Fibroblast of skin of abdomen (primary cell): ENCODE results near the gene SWI5.
"Not testable (repeated sequence)": the region's sequence is repeated elsewhere in the genome, so short reads cannot be mapped to it uniquely, and the experiment has no call there.

Experiments
- DNase-seq: peaks from one replicate; pipeline ENCODE4 v3.0.0-alpha.2; 2013

The SWI5 gene

DNA sequence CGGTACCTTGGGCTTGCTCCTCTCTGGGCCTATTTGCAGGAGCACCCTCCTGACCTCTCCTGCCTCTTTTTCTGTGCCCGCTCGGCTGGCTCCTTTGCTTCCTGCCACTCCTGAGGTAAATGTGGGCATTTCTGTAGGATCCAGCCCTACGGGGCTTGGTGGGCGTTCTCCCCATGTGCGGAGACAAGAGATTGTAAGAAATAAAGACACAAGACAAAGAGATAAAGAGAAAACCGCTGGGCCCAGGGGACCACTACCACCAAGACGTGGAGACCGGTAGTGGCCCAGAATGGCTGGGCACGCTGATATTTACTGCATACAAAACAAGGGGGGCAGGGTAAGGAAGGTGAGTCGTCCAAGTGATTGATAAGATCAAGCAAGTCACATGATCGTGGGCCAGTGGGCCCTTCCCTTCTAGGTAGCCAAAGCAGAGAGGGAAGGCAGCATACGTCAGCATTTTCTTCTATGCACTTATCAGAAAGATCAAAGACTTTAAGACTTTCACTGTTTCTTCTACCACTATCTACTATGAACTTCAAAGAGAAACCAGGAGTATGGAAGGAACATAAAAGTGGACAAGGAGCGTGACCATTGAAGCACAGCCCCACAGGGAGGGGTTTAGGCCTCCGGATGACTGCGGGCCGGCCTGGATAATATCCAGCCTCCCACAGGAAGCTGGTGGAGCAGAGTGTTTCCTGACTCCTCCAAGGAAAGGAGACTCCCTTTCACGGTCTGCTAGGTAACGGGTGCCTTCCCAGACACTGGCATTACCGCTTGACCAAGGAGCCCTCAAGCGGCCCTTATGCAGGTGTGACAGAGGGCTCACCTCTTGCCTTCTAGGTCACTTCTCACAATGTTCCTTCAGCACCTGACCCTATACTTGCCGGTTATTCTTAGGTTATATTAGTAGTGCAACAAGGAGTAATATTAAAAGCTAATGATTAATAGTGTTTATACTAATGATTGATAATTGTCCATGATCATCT lies 3.3 kb downstream of the SWI5 start:
- not testable (repeated sequence) for DNase-seq

DNA sequence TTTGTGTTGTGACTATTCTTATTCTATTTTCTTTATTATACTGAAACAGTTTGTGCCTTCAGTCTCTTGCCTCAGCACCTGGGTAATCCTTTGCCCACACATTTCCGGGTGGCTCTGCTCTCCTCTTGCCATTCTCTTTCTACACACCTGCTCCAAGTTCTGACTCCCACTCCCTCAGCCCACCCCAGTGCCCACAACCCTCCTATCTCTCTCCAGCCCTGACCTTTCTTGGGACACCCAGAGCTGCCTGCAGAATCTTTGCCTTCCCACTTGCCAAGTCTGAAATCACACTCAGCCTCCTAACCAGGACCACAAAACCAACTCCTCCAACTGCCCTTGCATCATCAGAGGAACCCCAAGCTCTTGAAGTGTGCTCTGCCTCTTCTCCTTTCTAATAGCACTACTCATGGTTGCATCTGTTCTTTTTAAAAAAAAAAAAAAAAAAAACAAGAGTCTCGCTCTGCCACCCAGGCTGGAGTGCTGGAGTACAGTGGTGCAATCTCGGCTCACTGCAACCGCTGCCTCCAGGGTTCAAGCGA lies 4.1 kb downstream of the SWI5 start:
- no peak for DNase-seq

DNA sequence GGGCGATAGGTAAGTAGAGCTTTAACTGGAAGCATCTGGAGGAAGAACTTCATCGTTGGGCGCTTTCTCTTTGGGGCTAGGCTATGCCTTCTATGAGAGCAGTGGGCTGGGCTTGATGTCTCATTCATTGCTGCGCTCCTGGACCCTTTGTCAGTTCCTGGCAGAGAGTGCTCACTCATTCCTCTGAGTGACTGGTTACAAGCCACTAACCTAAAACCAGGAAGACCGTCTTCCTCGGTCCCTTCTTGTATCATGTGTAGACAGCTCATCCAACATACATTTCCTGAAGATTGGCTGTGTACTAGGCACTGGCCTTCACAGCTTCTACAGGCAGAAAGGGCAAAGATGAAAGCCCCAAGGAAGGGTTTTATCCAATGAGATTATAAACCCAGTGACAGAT lies 6.4 kb downstream of the SWI5 start:
- peak; percentile 80 for DNase-seq

DNA sequence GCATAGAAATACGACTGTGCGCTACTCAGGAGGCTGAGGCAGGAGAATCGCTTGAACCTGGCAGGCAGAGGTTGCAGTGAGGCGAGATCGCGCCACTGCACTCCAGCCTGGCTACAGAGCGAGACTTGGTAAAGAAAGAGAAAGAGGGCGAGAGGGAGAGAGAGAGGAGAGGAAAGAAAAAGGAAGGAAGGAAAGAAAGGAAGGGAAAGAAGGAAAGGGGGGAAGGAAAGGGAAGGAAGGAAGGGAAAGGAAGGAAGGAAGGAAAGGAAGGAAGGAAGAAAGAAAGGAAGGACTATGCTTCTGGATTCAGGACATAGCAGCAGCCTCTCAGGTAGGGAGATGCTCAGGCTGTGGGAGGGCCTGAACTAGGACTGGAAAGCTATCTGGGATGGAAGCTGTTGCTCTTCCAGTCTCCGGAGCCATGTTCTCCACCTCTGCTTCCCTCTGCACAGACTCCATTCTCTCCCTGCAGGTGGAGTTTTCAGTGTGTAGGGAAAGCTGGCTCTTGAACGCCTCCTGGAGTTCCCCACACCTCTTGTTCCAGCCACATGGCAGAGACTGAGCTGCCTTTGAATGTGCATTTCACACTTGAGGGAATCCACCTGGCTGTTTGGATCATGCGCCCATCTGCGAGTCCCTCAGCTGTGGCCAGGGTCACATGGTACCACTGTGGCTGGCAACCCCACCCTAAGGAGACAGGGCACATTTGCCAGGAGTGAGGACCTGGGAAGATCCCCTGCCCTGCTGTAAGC lies 9.1 kb downstream of the SWI5 start:
- DNase-seq, result no peak

DNA sequence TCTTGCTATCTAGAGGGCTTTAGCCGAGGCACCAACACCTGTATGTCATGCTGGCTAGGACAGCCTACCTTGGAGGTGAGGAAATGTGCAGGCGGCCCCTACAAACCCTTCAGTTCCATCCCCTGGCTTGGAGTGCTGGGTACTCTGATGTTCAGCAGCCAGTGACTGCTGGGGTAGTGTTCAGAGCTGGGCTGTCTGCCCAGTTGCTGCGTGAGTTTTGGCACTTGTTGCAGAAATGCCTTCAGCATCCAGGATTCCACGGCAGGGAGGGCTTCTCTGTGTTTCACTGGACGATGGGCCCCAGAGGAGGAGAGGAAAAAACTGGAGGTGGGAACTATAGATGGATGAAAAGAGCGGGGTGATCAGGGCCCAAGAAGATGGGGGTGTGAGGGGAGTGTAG lies 10.4 kb downstream of the SWI5 start:
- DNase-seq, result peak; percentile 24

DNA sequence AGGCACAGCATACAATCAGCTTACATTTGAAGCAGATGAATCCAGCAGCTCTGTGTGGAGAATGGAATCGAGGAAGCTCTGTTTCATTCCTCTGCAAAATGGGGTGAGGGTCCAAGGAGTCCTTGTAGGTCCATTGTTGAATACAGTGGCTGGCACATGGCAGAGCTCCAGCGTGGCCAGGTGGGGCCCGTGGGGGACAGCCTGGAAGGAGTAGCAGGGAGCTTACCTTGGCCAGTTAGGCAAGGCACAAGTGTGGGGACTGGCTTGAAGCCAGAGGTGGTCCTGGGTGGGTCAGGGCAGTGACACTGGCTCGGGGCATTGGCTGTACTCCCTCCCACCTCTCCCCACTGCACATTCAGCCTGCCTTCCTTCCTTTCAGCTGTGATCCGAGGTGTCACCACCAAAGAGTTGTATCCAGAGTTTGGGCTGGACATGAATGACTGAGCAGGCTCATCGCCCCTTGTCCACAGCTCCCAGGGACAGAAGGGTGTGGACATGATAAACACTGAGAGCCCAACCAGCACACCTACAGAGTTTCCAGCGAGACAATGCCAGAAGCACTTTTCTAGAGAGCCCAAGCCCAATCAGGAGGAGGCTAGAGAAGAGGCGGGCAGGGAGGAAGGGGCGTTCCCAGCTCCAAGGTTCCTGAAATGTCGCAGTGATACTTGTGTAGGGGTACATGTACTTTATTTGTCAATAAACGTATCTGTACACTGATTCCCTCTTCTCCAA lies 12.4 kb downstream of the SWI5 start:
- no peak for DNase-seq

DNA sequence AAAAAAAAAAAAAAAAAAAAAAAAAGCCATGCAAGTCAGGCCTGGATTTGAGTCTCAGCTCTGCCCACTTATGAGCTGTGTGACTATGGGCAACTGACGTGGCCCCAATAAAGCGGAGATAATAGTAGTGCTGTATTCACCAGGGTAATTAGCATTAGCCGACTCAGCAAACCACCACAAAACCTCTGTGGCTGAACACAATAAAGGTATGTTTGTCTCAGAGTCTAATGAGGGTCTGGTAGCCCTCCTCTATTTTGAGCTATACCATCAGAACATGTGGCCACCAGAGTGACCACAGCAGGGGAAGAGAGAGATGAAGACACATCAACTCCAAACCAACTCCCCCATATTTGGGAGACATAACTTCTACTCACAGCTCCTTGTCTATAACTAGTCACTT lies 15.9 kb downstream of the SWI5 start:
- DNase-seq, result no peak

DNA sequence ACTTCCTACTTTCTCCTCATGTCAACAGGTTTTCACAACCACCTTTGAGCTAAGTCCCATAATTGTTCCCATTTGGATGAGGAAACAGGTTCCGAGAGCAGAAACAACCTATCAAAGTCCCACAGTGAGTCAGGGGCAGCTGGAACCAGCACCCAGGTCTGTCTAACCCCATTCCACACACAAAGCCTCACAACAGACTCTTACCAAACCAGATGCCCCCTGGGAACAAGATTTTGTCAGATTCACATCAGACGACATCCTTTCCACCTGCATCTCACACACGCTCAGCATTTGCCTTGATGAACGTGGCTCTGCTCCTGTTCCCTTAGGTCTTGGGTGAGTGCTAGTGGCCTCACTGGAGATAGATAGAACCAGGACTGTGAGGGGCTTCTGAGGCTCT lies 17.0 kb downstream of the SWI5 start:
- no peak for DNase-seq

DNA sequence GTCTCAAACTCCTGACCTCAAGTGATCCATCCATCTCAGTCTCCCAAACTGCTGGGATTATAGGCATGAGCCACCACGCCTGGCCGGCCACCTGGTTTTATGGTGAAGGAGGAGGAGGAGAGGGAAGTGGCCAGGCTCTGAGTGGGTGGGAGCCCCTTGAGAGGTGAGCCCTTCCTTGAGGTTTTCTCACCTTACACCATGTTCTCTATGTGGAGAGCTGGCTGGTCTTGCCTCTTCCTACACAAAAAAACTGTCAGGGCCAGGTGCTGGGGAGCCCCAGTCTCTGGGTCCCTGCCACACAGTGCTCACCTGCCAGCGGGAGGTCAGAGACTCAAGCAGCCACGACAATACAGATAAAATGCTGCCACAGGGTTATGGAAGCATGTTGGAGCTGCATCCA lies 18.1 kb downstream of the SWI5 start:
- no peak for DNase-seq

DNA sequence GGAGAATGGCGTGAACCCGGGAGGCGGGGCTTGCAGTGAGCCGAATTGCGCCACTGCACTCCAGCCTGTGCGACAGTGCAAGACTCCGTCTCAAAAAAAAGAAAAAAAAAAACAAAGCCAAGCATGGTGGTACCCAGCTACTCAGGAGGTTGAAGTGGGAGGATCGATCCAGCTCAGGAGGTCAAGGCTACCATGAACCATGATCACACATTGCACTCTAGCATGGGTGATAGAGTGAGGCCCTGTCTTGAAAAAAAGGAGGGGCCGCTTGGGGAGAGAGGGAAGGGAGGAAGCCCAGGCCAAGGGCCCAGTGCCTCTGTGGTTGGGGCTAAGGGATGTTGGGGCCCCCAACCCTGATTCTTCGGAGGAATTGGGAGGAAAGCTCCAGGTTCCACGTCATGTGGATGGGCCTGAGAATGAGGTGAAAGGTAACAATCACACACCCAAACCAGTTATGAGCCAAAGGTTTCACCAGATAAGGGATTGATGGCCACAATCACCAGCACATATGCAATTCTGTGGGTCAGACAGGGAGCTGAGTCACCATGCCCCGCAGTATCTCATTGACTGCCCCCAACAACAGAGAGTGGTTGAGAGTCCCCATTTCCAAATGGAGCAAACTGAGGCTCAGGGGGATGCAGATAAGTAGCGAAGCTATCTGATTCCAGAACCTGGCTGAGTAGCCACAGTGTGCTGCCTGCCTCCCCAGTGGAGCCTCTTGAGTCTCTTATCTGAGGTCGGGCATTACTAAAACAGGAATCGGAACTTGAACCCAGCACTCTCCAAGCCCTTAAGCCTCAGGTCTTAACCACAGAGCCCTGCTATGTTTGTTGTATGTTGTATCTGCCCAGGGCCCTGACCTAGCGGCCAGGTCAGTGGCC lies 20.5 kb downstream of the SWI5 start:
- DNase-seq, result no peak

DNA sequence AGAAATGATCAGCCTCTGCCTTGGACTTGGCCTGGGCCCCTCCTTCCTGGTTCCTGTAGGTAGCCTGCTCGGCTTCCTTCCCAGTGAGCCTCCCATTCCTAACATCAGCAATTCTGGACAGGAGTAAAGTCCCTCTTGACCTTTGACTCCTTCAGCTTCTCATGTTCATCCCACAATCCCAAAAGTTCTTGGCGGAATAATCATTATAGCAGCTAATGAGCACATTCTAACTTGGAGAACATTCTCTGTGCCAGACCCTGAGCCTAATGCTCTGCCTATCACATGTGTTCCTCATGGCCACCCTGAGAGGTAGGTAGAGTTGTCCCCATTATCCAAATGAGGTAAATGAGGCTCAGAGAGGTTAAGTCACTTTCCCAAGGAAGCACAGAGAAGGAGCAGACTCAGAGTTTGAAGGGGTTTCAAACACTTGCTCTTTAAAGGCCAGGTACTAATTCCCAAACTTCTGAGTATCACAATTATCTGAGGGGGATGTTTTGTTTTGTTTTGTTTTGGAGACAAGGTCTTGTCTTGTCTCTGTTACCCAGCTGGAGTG lies 21.2 kb downstream of the SWI5 start:
- DNase-seq, result no peak

DNA sequence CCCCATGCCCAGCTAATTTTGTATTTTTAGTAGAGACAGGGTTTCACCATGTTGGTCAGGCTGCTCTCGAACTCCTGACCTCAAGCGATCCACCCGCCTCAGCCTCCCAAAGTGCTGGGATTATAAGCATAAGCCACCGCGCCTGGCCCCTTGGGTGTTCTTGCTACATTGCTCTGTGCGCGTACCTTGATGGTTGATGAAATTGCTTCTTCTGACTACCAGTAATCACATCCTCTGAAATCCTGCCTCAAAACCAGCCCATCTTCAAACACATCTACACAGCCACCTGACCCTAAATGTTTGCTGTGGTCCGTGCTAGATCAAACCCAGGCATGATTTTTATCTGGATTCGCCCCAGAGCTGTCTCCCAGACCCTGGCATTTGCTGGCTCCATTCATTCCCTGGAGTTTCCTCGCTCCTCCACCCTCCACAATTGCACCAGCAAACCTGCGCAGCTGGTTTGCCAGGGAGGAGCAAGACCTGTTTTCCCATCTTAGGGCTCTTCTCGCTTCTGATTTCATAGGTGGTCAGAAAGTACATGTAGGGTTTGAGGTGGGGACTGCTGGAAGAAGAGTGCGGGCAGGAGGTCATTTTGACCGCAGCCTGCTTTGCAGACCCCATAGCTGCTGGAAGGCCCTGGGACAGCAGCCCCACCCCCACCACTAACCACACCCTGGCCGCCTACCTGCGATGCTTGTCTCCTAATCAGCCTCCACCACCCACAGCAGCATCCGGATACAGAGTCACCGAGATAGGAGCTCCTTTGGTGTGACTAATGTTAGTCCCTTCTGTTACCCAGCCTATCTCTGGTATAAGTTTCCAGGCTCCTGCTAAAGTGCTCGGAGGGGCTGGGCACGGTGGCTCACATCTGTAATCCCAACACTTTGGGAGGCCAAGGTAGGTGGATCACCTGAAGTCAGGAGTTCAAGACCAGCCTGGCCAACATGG lies 22.7 kb downstream of the SWI5 start:
- DNase-seq, result no peak

DNA sequence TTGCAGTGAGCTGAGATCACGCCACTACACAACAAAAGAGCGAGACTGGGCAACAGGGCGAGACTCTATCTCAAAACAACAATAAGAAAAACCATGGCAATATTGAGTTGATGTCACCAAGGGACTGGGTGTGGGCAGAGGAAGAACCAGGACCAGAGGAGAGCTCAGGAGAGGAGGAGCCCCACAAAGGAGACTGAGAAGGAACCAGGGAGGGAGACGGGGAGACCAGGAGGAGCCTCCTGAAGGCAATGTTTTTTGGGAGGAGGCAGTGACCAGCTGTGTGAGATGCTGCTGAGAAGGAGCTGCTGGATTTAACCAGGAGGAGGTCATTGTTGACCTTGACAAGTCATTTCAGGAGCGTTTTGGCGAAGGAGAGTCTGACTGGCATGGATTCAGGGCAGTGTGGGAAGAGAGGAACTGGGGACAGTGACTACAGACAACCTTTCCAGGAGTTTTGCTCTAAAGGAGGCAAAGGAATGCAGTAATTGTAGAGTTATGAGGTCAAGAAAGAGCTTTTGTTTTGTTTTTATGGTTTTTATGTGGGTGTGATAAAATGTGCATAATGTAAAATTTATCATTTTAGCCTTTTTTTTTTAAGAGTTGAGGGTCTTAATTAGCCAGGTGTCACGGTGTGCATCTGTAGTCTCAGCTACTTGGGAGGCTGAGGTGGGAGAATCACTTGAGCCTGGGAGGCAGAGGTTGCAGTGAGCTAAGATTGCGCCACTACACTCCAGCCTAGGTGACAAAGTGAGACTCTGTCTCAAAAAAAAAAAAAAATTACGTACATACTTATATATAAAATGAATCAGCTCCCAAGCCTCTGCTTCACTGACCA lies 28.3 kb downstream of the SWI5 start:
- no peak for DNase-seq

DNA sequence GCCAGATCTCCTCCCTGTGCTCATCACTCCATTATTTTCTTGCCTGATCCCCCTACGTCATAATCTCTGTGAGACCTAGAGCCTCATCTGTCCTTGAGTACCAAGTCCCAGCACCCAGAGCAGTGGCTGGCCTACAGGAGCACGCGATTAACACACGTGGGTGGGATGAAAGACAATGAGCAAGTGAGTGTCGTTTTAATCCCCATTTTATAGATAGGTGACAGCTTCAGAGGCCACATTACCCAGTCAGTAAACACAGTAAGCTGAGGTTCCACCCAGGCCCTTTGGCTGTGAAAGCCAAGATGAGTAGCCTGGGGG lies 28.9 kb downstream of the SWI5 start:
- no peak for DNase-seq

DNA sequence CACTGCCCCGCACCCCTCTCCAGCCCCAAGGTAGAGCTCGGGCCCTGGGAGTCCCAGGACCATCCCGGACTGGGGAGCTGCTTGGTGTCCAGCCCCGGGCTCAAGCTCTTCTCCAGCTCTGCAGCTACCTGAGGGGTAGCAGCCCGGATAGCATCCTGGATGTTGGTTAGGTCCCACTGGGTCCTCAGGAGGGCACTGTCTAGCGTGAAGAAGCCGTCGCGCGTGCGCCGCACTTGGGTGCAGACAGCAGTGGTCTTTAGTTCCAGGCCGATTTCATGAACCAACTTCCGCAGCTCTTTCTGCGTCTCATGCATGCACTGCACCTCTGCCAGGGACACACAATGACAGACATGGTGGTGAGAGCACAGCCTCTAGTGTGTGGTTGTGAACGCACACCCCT lies 33.5 kb downstream of the SWI5 start:
- DNase-seq, result no peak

DNA sequence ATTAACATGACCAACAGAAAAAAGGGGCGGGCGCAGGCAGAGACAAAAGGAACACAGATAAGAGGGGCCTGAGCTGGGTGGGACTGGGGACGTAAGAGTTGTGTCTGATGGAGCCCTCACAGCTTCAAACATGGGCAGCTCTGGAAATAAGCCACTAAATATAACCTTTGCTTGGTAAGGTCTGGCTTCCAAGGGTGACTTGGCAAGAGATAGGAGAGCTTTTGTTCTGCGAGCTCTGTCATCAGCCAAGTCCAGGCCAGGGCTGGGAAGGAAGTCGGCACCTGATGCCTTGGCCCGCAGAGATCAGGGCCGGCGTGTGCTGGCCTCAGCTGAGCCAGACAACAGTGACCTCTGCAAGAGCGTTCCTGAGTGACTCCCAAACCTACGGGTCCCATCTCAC lies 34.4 kb downstream of the SWI5 start:
- no peak for DNase-seq

DNA sequence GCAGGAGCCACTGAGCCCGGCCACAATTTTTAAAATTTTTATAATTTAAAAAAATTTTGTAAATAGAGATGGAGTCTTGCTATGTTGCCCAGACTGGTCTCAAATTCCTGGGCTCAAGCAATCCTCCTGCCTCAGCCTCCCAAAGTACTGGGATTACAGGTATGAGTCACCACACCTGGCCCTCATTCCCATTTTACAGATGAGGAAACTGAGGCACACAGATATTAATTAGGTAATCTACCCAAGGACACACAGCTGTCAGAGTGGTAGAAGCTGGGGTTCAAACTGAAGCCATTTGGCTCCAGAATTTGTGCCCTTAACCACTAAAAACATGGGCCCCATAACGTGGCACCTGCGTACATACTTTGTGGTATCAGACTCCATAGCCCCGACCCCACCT lies 38.6 kb downstream of the SWI5 start:
- DNase-seq, result no peak

DNA sequence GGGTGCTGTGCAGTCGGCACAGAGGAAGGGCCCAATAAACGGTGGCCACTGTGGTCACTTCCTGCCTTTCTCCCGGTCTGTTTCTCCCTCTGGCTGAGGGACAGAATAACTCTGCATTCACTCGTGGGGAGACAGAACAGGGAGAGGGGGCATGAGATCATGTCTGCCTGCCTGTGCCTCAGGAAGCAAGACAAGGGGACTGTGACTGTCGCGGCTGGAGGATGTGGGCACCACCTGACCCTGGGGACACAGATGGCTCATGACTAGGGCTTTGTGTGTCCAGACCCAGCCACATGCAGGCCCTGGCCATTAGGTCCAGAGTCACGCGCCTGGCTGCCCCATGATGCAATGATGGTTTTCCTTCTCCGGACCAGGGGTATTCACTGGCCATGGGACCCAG lies 40.3 kb downstream of the SWI5 start:
- no peak for DNase-seq

DNA sequence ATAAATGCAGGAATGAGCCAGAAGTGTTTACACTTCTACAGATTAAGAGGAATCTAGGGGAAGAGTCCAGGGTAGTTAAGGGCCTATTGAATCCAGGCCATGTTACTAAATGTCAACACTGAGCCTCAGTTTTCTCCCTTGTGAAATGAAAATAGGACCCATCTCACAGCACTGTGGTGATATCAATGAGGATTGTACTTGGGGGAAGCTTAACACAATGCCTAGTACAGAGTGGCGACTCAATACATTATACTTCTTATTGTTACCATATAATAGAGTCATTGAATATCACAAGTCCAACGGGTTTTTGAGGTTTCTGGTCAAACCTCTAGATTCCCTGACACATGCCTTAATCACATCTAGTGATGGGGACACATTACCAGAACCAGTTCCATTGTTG lies 41.6 kb downstream of the SWI5 start:
- DNase-seq, result no peak

DNA sequence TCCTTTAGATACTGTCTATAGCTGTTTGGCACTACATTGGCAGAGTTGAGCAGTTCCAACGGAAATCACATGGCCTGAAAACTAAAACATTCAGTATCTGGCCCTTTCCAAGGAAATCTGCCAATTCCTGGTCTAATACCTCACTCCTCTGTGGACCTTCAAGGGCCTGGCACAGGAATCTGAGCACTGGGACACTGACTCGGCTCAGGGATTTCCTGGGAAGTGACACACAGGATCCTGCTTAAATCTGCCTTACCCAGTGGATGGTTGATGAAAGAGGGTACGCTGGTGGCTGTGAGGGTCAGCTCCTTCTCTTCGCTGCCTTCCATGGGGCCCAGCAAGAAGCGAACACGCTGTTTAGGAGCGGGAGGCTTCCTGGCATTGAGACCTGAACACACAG lies 45.3 kb downstream of the SWI5 start:
- DNase-seq, result no peak
